CD4-positive, alpha-beta T cell (primary cell): Measurements from ENCODE around the gene SKAP2. TPM values are rescaled to one million over a fixed set of nuclear protein-coding genes. Genes with fewer than 3 reads are reported as not detected.

Source experiments
- ATAC-seq: fragments of 200-7000 bp; cut with Tn5 transposase; one replicate; pipeline ENCODE4 v1.10.0; 2022; ENCODE audit warnings: mild to moderate bottlenecking; ENCODE audit not compliant: poor library complexity
- CTCF ChIA-PET: fragments of 350-600 bp; sonication (Branson Sonifier 250); formaldehyde crosslinking; loops from one replicate; lab custom pipeline; 2021; ENCODE audit warnings: antibody characterized with exemption, inconsistent platforms; lab: Charles Lee
- POLR2A ChIA-PET: fragments of 350-600 bp; sonication (Branson Sonifier 250); formaldehyde crosslinking; loops from one replicate; lab custom pipeline; 2021; ENCODE audit warnings: antibody characterized with exemption, inconsistent platforms; lab: Charles Lee
- DNase-seq, 14 experiments: peaks; one replicate each; pipeline ENCODE4 v3.0.0-alpha.2; 2013 to 2020; ENCODE audit warnings: mixed read lengths in 2 of 14
- H3K27ac ChIP-seq, 2 donors: one replicate each; pipeline versions ENCODE4 v1.5.1 to v1.7.0; 2013; ENCODE audit warnings: low read length in 2 of 2, low read depth in 1 of 2, mild to moderate bottlenecking in 1 of 2
- H3K27me3 ChIP-seq, 2 experiments: 1 replicate in 1 of 2; 2 replicates in 1 of 2; pipeline versions ENCODE4 v1.6.1 to v1.7.0; 2013; ENCODE audit warnings: low read length in 2 of 2, control low read depth in 1 of 2, mild to moderate bottlenecking in 1 of 2, moderate library complexity in 1 of 2; ENCODE audit not compliant: insufficient read depth in 2 of 2, control insufficient read depth in 1 of 2
- H3K36me3 ChIP-seq: one replicate; pipeline ENCODE4 v1.6.1; 2013; ENCODE audit warnings: low read length, control low read depth; ENCODE audit not compliant: insufficient read depth
- H3K4me1 ChIP-seq: one replicate; pipeline ENCODE4 v1.6.1; 2013; ENCODE audit warnings: low read length, control low read depth; ENCODE audit not compliant: insufficient read depth
- H3K4me3 ChIP-seq: one replicate; pipeline ENCODE4 v1.5.1; 2013; ENCODE audit warnings: mild to moderate bottlenecking, low read length, moderate library complexity
- H3K9me3 ChIP-seq, 2 experiments: 1 replicate in 1 of 2; 2 replicates in 1 of 2; pipeline versions ENCODE4 v1.6.1 to v1.7.0; 2013; ENCODE audit warnings: low read length in 2 of 2, mild to moderate bottlenecking in 2 of 2, control low read depth in 1 of 2, moderate library complexity in 1 of 2; ENCODE audit not compliant: control insufficient read depth in 1 of 2, insufficient read depth in 1 of 2
- H3K27ac Mint-ChIP-seq: one replicate; pipeline ENCODE4 v1.8.0; 2020; ENCODE audit warnings: mixed read lengths
- H3K27me3 Mint-ChIP-seq: one replicate; pipeline ENCODE4 v1.8.0; 2021; ENCODE audit warnings: mixed read lengths
- H3K36me3 Mint-ChIP-seq: one replicate; pipeline ENCODE4 v1.8.0; 2021; ENCODE audit warnings: low read depth, mixed read lengths
- H3K4me1 Mint-ChIP-seq: one replicate; pipeline ENCODE4 v1.8.0; 2021; ENCODE audit warnings: low read depth, mixed read lengths
- H3K4me3 Mint-ChIP-seq: one replicate; pipeline ENCODE4 v1.8.0; 2020; ENCODE audit warnings: mild to moderate bottlenecking, mixed read lengths
- H3K9me3 Mint-ChIP-seq: one replicate; pipeline ENCODE4 v1.8.0; 2020; ENCODE audit warnings: mixed read lengths
- CTCF ChIP-seq: fragments of 200-600 bp; IDR thresholded peaks from one replicate; pipeline ENCODE4 v1.8.0; 2022; ENCODE audit warnings: antibody characterized with exemption, mild to moderate bottlenecking
- intact Hi-C, 2 experiments: fragments of 100-400 bp; cut with DNase I in 1 of 2; cut with micrococcal nuclease in 1 of 2; formaldehyde crosslinking; loops; one replicate each; pipeline versions ENCODE4 v1.15.1 to v1.9.0; 2023 to 2025; cut with DNase I, micrococcal nuclease
- total RNA-seq, 174 experiments: library from RNA in 2 of 174; stranded (reverse) in 2 of 174; gene quantifications; one replicate each; pipeline ENCODE4 v1.2.3 and lab custom pipeline; 2021 to 2026

SKAP2 gene
- total RNA-seq, 2 experiments from 2014 or later = 0.91 to 1.2 TPM

GRCh38 chr7:26681819-26682418 is 182.5 kb downstream of the SKAP2 start:
- ATAC-seq (peak; percentile 63), DNase-seq (peak in 4 of 14 experiments; percentile 13 to 56 (median 42))
- H3K27me3 Mint-ChIP-seq = peaks cover 50% of the 10 kb centered on the region
- intact Hi-C loops = loop anchor here (1.0 to 5.0 kb wide), 2 partner anchors 479 to 790 kb away; no protein-coding TSS in a partner anchor
- H3K4me3 Mint-ChIP-seq = no peak overlapping the region
- H3K9me3 Mint-ChIP-seq = no peaks in the 10 kb centered on the region
- Histone ChIP-seq H3K27ac (no peak overlapping the region), H3K27me3 (peaks cover 0 to 10% of the 10 kb centered on the region in 2 experiments), H3K36me3 (no peaks in the 10 kb centered on the region), H3K4me3 (no peak overlapping the region), H3K9me3 (no peaks in the 10 kb centered on the region), H3K4me1 (no peaks in the 10 kb centered on the region)
- CTCF ChIA-PET = interaction anchor here (0.7 to 2.5 kb wide), 17 partner anchors 8 to 789 kb away, joined by 3 to 20 read pairs (median 3); no protein-coding TSS in a partner anchor
- no peaks in the 10 kb centered on the region for H3K4me1 Mint-ChIP-seq
- peak; percentile 98 for TF ChIP-seq CTCF
- no peaks in the 10 kb centered on the region for H3K36me3 Mint-ChIP-seq
- POLR2A ChIA-PET = interaction anchor here (1.4 to 2.1 kb wide), 2 partner anchors 10 to 479 kb away, joined by 3 to 8 read pairs; no protein-coding TSS in a partner anchor
- no peak overlapping the region for H3K27ac Mint-ChIP-seq

GRCh38 chr7:26680587-26680986 is 183.8 kb downstream of the SKAP2 start:
- ChIA-PET POLR2A (interaction anchor here (2.0 kb wide), 1 partner anchor 481 kb away, joined by 6 read pairs; no protein-coding TSS in a partner anchor), CTCF (interaction anchor here (2.0 to 2.5 kb wide), 3 partner anchors 20 to 480 kb away, joined by 5 to 20 read pairs (median 6); no protein-coding TSS in a partner anchor)
- TF ChIP-seq CTCF = no peak
- Mint-ChIP-seq H3K4me1 (no peaks in the 10 kb centered on the region), H3K36me3 (no peaks in the 10 kb centered on the region), H3K4me3 (no peak overlapping the region), H3K27me3 (peaks cover 50% of the 10 kb centered on the region), H3K9me3 (no peaks in the 10 kb centered on the region), H3K27ac (no peak overlapping the region)
- no peaks in the 10 kb centered on the region for H3K9me3 ChIP-seq
- H3K27me3 ChIP-seq = peaks cover 0 to 9% of the 10 kb centered on the region in 2 experiments
- H3K36me3 ChIP-seq = no peaks in the 10 kb centered on the region
- no peak overlapping the region for H3K27ac ChIP-seq
- no peak for DNase-seq
- no peak for ATAC-seq
- no peak overlapping the region for H3K4me3 ChIP-seq
- intact Hi-C loops = loop anchor here in 1 of 2 experiments (5.0 kb wide), 1 partner anchor 788 kb away; no protein-coding TSS in a partner anchor
- H3K4me1 ChIP-seq = no peaks in the 10 kb centered on the region

- Histone ChIP-seq H3K27ac (no peak overlapping the region), H3K27me3 (peaks cover 0 to 2% of the 10 kb centered on the region in 2 experiments), H3K36me3 (no peaks in the 10 kb centered on the region), H3K4me3 (no peak overlapping the region), H3K9me3 (no peaks in the 10 kb centered on the region), H3K4me1 (no peaks in the 10 kb centered on the region)
- ChIA-PET POLR2A (interaction anchor here (0.8 kb wide), 1 partner anchor 10 kb away, joined by 3 read pairs; no protein-coding TSS in a partner anchor), CTCF (interaction anchor here (1.1 kb wide), 1 partner anchor 9 kb away, joined by 3 read pairs; no protein-coding TSS in a partner anchor)
- DNase-seq = no peak
- Mint-ChIP-seq H3K9me3 (no peaks in the 10 kb centered on the region), H3K27ac (no peak overlapping the region), H3K4me1 (no peaks in the 10 kb centered on the region), H3K36me3 (no peaks in the 10 kb centered on the region), H3K4me3 (no peak overlapping the region), H3K27me3 (peaks cover 36% of the 10 kb centered on the region)
- intact Hi-C loops = loop anchor here in 1 of 2 experiments (10.0 kb wide), 1 partner anchor 381 kb away; the partner anchor contains the start of gene SNX10
- TF ChIP-seq CTCF = no peak
- no peak for ATAC-seq
Observed at GRCh38 chr7:26675143-26675887, 189.1 kb downstream of the SKAP2 start.
